HG02870 (cell line): ENCODE data around the gene ARPC2.

Source experiments
- ATAC-seq: cut with Tn5 transposase; IDR thresholded peaks from one replicate; pipeline ENCODE4 v1.9.1; 2021; ENCODE audit warnings: mild to moderate bottlenecking, moderate library complexity; ENCODE audit not compliant: unreplicated experiment

The ARPC2 gene

DNA sequence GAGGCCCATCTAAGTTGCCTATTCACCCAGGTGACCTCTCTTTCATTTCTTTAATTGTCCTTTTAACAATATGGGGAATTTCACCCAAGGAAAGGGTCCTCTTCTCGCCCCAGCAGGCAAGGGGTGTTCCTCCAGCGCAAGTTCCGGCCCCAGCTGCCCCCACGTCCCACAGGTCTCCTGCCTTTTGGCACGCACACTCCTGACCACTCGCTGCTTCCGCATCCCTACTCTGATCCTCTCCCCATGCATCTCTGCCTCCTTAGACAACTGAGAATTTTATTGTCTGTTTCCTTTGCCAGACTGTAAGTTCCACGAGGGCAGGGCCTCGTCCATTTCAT, 684 bp upstream of the ARPC2 start:
- ATAC-seq, result no peak

- ATAC-seq, result peak; percentile 28
Observed at GRCh38 chr2:218217360-218218267, 625 bp downstream of the ARPC2 start.

DNA sequence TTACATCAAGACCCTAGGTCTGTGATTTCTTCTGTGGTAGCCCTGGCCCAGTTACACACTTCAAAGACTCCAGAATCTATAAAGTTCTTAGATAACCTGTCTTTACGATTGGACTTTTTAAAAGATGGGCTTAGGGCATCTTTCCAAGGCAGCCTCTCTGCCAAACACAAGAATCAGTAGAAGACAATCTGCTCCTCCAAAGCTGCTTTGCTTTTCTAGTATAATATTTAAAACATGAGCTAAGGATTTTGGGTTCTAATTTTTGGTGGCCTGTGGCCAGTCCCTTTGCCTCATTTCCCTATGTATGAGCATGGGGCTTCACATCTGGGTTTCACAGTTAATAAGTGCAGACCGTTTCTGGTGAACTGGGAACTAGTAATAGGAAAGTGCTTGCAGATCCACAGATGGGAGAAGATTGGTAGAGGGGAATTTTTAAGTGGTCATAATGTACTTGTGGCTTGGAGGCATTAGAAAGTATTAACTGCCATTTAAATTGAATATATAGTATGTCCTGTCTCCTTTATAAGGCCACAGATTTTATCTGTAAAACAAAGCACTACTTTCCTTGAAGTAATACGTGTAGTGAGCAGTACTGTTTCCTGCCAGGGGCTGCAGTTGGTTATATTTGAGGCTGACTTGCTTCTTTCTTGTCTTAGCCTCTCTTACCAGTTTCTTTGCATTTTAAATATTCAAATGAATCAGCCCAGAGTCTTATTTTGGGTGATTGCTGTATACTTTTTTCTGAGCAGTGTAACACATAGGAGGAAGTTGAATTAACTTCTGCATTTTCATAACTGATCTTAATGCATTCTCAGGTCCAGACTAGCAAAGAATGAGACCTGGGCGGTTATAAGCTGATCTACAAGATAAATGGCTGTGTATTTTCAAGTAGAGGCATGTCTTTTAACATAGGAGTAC, 1.5 kb downstream of the ARPC2 start:
- peak; percentile 50 for ATAC-seq

DNA sequence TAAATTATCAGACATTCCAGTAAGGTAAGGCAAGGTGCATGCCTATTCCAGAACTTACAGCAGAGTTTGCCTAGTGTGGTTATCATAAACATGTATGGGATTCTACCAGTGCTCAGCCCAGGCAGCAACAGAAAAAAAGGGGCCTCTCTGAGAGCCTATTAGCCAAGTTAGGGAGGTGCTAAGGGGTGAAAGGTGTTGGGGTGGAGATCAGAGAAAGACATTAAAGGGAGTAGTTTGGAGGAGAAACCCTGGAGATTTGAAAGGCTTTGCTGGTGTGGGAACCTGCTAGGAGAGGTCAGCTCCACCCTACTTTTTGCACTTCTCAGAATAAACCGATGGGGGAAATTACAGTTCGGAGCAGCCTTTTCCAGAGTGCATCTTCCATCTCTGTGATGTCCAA, 2.9 kb downstream of the ARPC2 start:
- ATAC-seq, result no peak

DNA sequence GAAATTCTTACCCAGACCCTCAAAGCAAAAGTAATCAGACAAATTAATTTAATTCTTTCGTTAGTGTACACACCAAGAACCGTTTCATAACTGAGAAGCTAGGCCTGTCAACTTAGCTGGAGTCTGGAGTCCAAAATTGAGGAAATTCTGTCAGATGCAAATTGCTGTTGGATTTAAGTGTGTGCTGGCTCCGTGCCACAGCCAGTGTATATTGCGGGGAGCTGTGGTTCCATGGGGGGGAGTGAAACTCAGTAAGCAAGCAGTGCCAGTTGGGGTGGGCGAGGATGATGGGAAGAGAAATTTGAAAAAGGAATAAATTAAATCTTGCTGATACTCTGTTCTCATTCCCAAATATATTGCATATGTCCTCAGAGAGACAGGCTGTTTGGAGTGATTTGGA, 4.0 kb downstream of the ARPC2 start:
- ATAC-seq, result no peak

DNA sequence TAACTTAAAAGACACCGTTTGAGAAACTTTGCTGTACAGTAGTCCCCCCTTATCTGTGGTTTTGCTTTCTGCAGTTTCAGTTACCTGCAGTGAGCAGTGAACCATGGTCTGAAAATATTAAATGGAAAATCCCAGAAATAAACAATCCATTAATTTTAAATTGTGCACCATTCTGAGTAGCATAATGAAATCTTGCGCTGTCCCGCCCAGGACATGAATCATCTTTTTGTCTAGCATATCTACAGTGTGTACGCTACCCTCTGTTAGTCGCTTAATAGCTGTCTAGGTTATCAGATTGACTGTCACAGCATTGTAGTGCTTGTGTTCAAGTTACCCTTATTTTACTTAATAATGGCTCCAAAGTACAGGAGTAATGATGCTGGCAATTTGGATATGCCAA, 6.1 kb downstream of the ARPC2 start:
- no peak for ATAC-seq

DNA sequence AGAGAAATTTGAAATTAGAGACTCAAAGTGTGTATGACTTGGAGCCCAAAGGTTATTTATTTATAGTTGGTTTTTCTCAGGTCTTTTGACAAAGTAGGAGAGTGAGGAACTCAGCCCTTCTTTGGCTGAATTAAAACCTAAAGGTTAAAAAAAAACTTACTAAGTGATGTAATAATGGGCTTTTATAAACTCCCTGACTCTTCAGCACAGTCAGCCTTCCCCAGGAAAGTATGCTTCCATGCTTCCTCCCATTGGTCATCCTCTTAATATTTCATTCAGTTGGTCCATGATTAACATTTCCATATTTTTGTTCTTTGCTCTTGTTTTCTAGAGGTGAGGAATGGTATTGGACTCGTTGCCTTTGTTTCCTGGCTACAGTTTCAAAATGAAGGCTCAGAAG, 7.2 kb downstream of the ARPC2 start:
- ATAC-seq, result no peak

DNA sequence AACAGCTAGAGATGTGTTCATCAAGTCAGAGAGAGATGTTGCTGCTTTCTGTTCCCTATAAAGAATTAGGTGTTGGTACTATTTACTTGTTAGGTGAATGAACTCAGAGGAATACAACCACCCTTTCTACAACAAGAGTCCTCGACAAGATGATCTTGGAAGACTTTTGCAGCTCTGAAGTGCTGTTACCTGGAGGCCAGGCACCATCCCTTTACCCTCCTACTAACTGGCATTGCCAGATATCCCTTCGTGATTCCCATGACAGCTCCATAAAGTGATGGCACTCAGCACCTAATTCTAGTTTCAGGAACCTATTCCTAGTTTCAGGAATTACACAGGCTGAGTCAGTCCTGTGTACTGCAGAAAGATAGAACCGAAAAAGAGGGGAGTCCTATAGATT, 9.9 kb downstream of the ARPC2 start:
- ATAC-seq, result no peak

DNA sequence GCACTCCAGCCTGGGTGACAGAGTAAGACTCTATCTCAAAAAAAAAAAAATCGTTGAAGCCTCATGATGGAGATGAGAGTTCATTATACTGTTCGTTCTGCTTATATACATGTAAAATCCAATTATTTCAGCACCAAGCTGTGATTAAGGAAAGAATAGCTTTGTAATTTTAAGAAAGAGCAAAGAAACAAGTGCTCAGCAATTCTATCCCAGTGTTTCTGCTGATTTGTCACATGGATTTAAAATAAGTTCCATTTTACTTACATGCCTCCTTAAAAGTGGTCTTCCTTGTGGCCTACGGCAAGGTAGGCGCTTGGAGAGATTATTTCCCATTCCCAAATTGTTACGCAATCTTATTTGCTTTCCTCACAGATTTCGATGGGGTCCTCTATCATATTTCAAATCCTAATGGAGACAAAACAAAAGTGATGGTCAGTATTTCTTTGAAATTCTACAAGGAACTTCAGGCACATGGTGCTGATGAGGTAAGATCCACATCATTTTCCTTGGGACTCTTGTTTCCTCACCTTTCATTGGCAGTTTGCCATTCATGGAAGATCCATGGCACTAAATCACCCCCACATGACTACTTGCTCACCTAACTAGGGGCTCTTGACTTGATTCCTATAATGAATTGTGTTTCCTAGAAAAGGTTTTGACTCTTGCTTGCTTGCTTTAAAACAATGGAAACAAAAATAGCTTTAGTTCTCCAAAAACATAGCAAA, 11.5 kb downstream of the ARPC2 start:
- no peak for ATAC-seq

- ATAC-seq, result peak; percentile 93
Observed at GRCh38 chr2:218229239-218229638, 12.2 kb downstream of the ARPC2 start.

DNA sequence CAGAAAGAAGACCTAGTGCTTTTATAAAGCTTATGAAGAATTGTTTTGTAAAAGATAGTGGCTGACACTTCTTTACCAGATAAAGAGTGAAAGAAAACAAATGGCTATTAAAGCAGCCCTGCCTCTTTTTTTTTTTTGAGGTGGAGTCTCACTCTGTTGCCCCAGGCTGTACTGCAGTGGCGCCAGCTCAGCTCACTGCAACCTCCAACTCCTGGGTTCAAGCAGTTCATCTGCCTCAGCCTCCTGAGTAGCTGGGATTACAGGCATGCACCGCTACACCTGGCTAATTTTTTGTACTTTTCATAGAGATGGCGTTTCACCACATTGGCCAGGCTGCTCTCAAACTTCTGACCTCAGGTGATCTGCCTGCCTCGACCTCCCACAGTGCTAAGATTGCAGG, 12.9 kb downstream of the ARPC2 start:
- ATAC-seq, result no peak

DNA sequence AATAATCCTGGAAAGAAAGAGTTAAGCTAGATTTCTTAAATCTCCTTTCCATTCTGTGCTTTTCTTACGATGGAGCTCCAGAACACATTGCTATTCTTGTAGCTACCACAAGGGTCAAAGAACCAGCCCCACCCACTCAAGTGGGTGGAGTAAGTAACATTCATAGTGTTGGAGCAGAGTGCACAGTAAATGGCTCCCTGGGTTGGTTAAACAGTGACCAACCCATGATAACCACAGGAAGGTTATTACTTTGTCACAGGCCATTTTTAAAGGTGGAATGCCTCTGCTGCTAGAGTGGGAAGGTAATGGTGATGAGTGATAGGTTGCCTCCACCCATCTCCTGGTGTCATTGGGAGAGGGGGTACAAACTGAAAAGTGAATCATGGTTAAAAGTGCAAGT, 13.9 kb downstream of the ARPC2 start:
- ATAC-seq, result no peak

DNA sequence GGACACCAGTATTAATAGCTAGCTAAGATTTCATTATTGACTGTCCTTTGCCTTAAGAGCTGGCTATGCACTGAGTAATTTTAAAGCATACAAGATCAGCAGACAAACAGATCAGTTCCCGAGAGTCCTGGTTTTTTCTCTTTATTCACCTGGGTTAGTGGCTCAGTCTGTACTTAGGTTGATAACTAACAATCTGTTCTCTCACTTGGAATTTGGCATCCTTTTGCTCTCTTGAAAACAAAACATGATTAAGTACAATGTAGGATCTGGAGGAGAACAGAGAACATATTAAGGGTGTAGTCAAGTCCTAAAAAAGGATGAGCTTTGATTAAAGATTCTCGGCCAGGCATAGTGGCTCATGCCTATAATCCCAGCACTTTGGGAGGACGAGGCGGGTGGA, 16.6 kb downstream of the ARPC2 start:
- no peak for ATAC-seq

DNA sequence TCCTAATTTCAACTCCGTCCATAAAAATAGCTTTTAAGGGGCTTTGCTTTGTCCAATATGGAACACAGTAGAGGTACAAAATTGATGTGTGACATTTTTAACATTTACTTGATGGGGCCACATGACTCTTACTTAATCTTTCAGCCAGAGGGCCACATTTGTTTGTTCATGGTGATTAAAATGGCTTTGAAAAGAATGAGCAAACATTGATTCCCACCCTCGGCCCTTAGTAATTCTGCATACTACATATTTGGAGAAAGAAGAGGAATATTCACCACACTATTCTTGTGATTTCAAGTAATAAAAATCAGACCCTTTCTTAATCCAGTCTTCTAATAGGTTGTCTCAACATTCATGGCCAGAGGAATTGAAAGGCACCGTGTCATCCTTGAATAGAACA, 17.5 kb downstream of the ARPC2 start:
- ATAC-seq, result no peak

DNA sequence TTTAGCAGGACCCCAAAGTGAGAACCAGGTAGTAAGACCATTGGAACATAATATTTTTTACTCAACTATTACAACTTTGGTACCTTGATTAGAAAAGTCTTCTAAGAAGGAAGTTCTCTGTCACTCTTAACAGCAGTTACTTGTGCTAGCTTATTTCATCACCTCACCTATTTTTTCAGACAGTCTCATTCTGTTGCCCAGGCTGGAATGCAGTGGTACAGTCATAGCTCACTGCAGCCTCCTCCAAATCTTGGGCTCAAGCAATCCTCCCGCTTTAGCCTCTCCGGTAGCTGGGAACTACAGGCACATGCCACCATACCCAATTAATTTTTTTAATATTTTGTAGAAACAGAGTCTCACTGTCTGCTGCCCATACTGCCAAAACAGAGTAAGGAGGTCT, 18.0 kb downstream of the ARPC2 start:
- ATAC-seq, result no peak

- ATAC-seq, result no peak
Observed at GRCh38 chr2:218236829-218237228, 19.8 kb downstream of the ARPC2 start.

DNA sequence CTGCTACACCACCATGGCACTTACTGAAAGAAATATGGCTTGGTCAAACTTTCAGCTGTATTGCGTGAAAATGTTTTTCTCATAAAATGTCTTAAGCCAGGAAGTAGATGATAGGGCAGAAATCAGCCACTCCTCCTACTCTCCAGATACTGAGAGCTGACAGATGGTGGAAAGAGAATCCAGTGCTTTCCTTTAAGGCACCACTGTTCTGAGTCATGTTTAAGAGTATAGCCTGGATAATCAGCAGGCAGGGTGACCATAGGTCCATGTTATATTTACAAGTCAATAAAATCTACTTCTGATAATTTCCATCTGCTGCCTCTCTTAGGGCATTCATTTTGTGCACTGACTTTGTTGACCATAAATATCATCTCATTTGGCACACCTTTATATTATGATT, 21.9 kb downstream of the ARPC2 start:
- ATAC-seq, result no peak

- ATAC-seq, result no peak
Observed at GRCh38 chr2:218244204-218244603, 27.2 kb downstream of the ARPC2 start.

GRCh38 chr2:218244665-218245064, 27.7 kb downstream of the ARPC2 start:
- ATAC-seq, result no peak

DNA sequence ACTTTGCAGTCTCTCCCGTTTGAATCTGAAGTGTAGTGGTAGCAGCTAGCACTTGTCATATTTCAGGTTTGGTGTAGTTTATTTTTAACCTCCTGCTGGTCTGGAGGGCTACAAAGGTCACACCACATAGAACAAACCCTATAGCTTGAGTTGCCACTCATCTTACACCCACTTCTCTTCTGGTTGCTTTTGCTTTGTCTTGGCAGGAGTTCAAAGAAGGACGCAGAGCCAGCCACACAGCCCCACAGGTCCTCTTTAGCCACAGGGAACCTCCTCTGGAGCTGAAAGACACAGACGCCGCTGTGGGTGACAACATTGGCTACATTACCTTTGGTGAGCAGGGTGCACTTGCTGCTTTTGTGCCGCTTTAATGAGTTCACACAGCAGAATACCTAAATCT, 28.2 kb downstream of the ARPC2 start:
- ATAC-seq, result no peak

DNA sequence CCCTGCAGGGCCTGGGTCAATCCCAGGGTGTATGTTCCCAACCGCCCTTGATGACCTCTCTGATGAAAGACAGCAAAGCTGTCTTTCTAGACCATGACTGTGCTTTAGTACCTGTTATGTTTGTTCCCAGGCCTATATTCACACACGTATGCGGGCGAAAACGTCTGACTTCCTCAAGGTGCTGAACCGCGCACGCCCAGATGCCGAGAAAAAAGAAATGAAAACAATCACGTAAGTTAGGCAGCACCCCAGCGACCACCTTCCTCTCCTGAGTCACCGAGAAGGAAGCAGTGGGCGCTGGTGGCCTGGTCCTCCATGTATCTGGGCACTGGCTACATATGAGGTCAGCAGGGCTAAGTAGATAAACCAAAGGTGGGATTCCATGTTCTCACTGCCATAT, 32.7 kb downstream of the ARPC2 start:
- no peak for ATAC-seq
